IMR-90 (cell line): Measurements from ENCODE around the gene NDUFV3. TPM values are rescaled to one million over a fixed set of nuclear protein-coding genes. Genes with fewer than 3 reads are reported as not detected.
"Not testable (repeated sequence)": the region's sequence is repeated elsewhere in the genome, so short reads cannot be mapped to it uniquely, and the experiment has no call there.

Source experiments
- ATAC-seq: fragments of 200-7000 bp; cut with Tn5 transposase; 2 replicates; pipeline ENCODE4 v1.9.1; 2020; ENCODE audit warnings: low read depth, mild to moderate bottlenecking, moderate library complexity
- BruUV-seq: library from RNA; stranded (reverse); fragments of 400-500 nt; replicated peaks from 2 replicates; lab custom pipeline; 2021; lab: Mats Ljungman, UMichigan
- CTCF ChIA-PET: fragments of 300-600 bp; formaldehyde crosslinking; extraction: SDS; loops from one replicate; lab custom pipeline; 2021; ENCODE audit warnings: antibody characterized with exemption; lab: Yijun Ruan, JAX
- POLR2A ChIA-PET: fragments of 300-600 bp; sonication (Branson Sonifier 250); formaldehyde crosslinking; loops from one replicate; lab custom pipeline; 2022; ENCODE audit warnings: antibody characterized with exemption; ENCODE audit not compliant: unreplicated experiment; lab: Charles Lee
- DNase-seq: peaks from one replicate; pipeline ENCODE4 v3.0.0; 2013
- H2AFZ ChIP-seq: replicated peaks from 2 replicates; pipeline ENCODE3; 2013; ENCODE audit warnings: low read length, mild to moderate bottlenecking; ENCODE audit not compliant: poor library complexity
- H2AK5ac ChIP-seq: 2 replicates; pipeline ENCODE4 v1.6.1; 2013; ENCODE audit warnings: low read depth, low read length, inconsistent platforms
- H2AK9ac ChIP-seq: replicated peaks from 2 replicates; pipeline ENCODE3; 2013; ENCODE audit warnings: mild to moderate bottlenecking, low read depth, low read length, moderate library complexity; ENCODE audit not compliant: poor library complexity
- H2BK120ac ChIP-seq: 2 replicates; pipeline ENCODE4 v1.6.1; 2013; ENCODE audit warnings: low read depth, low read length, inconsistent platforms
- H2BK15ac ChIP-seq: 3 replicates; pipeline ENCODE4 v1.6.1; 2013; ENCODE audit warnings: low read depth, low read length, inconsistent platforms
- H2BK20ac ChIP-seq: 2 replicates; pipeline ENCODE4 v1.6.1; 2013; ENCODE audit warnings: low read depth, mild to moderate bottlenecking, inconsistent platforms, low read length, moderate library complexity
- H2BK5ac ChIP-seq: 2 replicates; pipeline ENCODE4 v1.6.1; 2013; ENCODE audit warnings: mild to moderate bottlenecking, low read depth, low read length, inconsistent platforms; ENCODE audit not compliant: poor library complexity, severe bottlenecking
- H3K14ac ChIP-seq: replicated peaks from 2 replicates; pipeline ENCODE4 v1.6.1; 2013; ENCODE audit warnings: low read depth, low read length, inconsistent platforms
- H3K18ac ChIP-seq: 2 replicates; pipeline ENCODE4 v1.6.1; 2013; ENCODE audit warnings: low read depth, low read length, control low read depth
- H3K23ac ChIP-seq: 2 replicates; pipeline ENCODE4 v1.6.1; 2013; ENCODE audit warnings: low read depth, low read length, inconsistent platforms
- H3K27ac ChIP-seq: 2 replicates; pipeline ENCODE4 v1.5.1; 2013; ENCODE audit warnings: mild to moderate bottlenecking, control low read depth, low read length; ENCODE audit not compliant: insufficient read depth
- H3K27me3 ChIP-seq: 2 replicates; pipeline ENCODE4 v1.6.1; 2013; ENCODE audit warnings: low read length; ENCODE audit not compliant: control insufficient read depth, insufficient read depth
- H3K36me3 ChIP-seq: 2 replicates; pipeline ENCODE4 v1.6.1; 2013; ENCODE audit warnings: low read length, mixed read lengths; ENCODE audit not compliant: control insufficient read depth, insufficient read depth
- H3K4ac ChIP-seq: 2 replicates; pipeline ENCODE4 v1.6.1; 2013; ENCODE audit warnings: low read depth, low read length, inconsistent platforms
- H3K4me1 ChIP-seq: 2 replicates; pipeline ENCODE4 v1.6.1; 2013; ENCODE audit warnings: low read length, mixed read lengths; ENCODE audit not compliant: control insufficient read depth, insufficient read depth
- H3K4me2 ChIP-seq: 2 replicates; pipeline ENCODE4 v1.6.1; 2013; ENCODE audit warnings: low read depth, mild to moderate bottlenecking, control low read depth, low read length, moderate library complexity
- H3K4me3 ChIP-seq: 2 replicates; pipeline ENCODE4 v1.5.1; 2013; ENCODE audit warnings: low read depth, mild to moderate bottlenecking, control low read depth, low read length, moderate library complexity; ENCODE audit not compliant: insufficient read depth
- H3K56ac ChIP-seq: 2 replicates; pipeline ENCODE4 v1.6.1; 2013; ENCODE audit warnings: low read length, inconsistent platforms; ENCODE audit not compliant: insufficient read depth; ENCODE audit errors: extremely low read depth
- H3K79me1 ChIP-seq, 2 experiments: 2 replicates each; pipeline ENCODE4 v1.6.1; 2013; ENCODE audit warnings: low read length in 2 of 2, inconsistent platforms in 1 of 2, low read depth in 1 of 2
- H3K9ac ChIP-seq: 2 replicates; pipeline ENCODE4 v1.6.1; 2013; ENCODE audit warnings: low read depth, low read length, control low read depth
- H3K9me1 ChIP-seq: 2 replicates; pipeline ENCODE4 v1.6.1; 2013; ENCODE audit warnings: low read length, inconsistent platforms; ENCODE audit not compliant: insufficient read depth
- H3K9me3 ChIP-seq: 2 replicates; pipeline ENCODE4 v1.6.1; 2013; ENCODE audit warnings: low read length; ENCODE audit not compliant: control insufficient read depth, insufficient read depth
- H4K20me1 ChIP-seq: 2 replicates; pipeline ENCODE4 v1.6.1; 2013; ENCODE audit warnings: low read length, inconsistent platforms; ENCODE audit not compliant: insufficient read depth
- H4K5ac ChIP-seq: 2 replicates; pipeline ENCODE4 v1.6.1; 2013; ENCODE audit warnings: mild to moderate bottlenecking, low read depth, low read length, control low read depth
- H4K8ac ChIP-seq, 2 experiments: 2 replicates each; pipeline ENCODE4 v1.6.1; 2013; ENCODE audit warnings: low read depth in 2 of 2, low read length in 2 of 2, control low read depth in 1 of 2, inconsistent platforms in 1 of 2
- H4K91ac ChIP-seq: 2 replicates; pipeline ENCODE4 v1.6.1; 2013; ENCODE audit warnings: low read depth, low read length, inconsistent platforms; ENCODE audit not compliant: insufficient read depth
- WGBS, 2 experiments: methylation state at CpG; one replicate each; pipeline versions ENCODE4 v1.1.5 to v1.1.7; 2013; ENCODE audit warnings: missing lambda C conversion rate in 2 of 2; ENCODE audit not compliant: insufficient read length in 1 of 2; ENCODE audit errors: extremely low coverage in 2 of 2; 5-methylcytosine and 5-hydroxymethylcytosine counted together
- dilution Hi-C: fragments of 300-500 bp; cut with HindIII; formaldehyde crosslinking; loops from one replicate; pipeline ENCODE4 v1.14.3; 2018; ENCODE audit warnings: low sequenced_read_pairs; ENCODE audit not compliant: unreplicated experiment
- in situ Hi-C: fragments of 300-500 bp; cut with MboI; formaldehyde crosslinking; loops from 3 replicates; pipeline ENCODE4 v1.14.3; 2019; ENCODE audit warnings: low sequenced_read_pairs, inconsistent platforms, mixed read lengths
- intact Hi-C: fragments of 100-400 bp; cut with micrococcal nuclease; formaldehyde crosslinking; loops from 2 replicates; pipeline ENCODE4 v1.10.0; 2022
- polyA plus RNA-seq, 3 experiments: library from polyadenylated mRNA; depleted of rRNA; stranded (reverse); fragments of >200 nt; gene quantifications; 2 replicates each; pipeline ENCODE4 v1.2.3, GENCODE V29; 2012; ENCODE audit warnings: low replicate concordance in 1 of 3
- total RNA-seq: library from RNA; depleted of rRNA; stranded (reverse); fragments of >200 nt; gene quantifications from 2 replicates; pipeline ENCODE4 v1.2.3, GENCODE V29; 2012

The NDUFV3 gene
- total and polyA plus RNA-seq, 2 of the 4 experiments (the other 2 are of a cell fraction): 38.5 to 55.6 TPM

GRCh38 chr21:42937034-42937940 is 44.2 kb downstream of the NDUFV3 start:
- H3K4me3 ChIP-seq, H2BK15ac ChIP-seq, H3K18ac ChIP-seq, POLR2A ChIA-PET, H3K9ac ChIP-seq, H2AFZ ChIP-seq, H3K4me2 ChIP-seq, H4K5ac ChIP-seq, H3K36me3 ChIP-seq, H3K27ac ChIP-seq, H4K20me1 ChIP-seq, H3K23ac ChIP-seq, H3K9me1 ChIP-seq, H3K14ac ChIP-seq, dilution Hi-C loops, CTCF ChIA-PET, H3K4me1 ChIP-seq, H2BK120ac ChIP-seq, H4K8ac ChIP-seq, H3K79me1 ChIP-seq, H4K91ac ChIP-seq, H3K56ac ChIP-seq, H3K27me3 ChIP-seq, BruUV-seq, H2AK9ac ChIP-seq, H2BK5ac ChIP-seq, H3K4ac ChIP-seq, in situ Hi-C loops, intact Hi-C loops, H2BK20ac ChIP-seq, DNase-seq, H2AK5ac ChIP-seq, H3K9me3 ChIP-seq, ATAC-seq: not testable (repeated sequence)
- WGBS, 2 experiments: no CpG with 5 or more reads among the region's 16 CpGs
